ENCODE data around the gene MRPS12. TPM values are rescaled to one million over a fixed set of nuclear protein-coding genes. Genes with fewer than 3 reads are reported as not detected.

Gene MRPS12
- 57.1 and 114 TPM in 2 replicates for total RNA-seq

DNA sequence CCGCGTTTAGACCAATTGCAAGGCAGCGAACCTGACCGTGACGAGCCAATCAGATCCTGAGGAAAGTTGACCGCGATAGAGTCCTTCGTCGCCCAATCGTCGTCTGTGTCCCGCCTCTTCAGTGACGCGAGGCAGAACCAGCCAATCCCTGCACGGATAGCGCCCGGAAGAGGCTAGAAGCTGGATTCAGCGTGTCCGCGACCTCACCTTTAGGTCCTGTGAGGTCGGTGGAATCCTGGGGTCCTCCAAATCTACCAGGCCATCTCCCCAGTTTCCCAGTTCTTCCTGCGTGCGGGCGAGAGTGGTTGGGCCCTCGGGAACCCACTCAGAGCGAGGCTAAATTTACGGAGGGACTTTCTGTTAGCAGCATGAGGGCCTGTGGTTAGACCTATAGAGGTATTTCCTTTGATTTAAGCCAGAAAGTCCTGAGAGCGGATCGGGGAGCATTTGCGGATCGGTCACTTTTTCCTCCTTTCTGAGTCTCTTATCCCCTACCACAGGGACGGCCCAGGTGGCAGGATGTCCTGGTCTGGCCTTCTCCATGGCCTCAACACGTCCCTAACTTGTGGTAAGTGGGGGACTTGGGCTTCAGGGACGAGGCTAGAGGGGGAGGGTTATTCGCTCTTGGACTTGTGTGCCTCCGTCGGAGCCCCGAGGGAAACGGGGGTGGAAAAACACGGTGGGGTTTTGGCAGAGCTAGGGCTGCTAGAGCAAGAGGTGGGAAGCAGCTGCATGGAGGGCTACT, at the start of gene MRPS12:
TSS of gene MRPS12 (plus strand) at position 169 of the 745 bp plus-strand sequence. CDS start at position 520, 351 bp downstream.

DNA sequence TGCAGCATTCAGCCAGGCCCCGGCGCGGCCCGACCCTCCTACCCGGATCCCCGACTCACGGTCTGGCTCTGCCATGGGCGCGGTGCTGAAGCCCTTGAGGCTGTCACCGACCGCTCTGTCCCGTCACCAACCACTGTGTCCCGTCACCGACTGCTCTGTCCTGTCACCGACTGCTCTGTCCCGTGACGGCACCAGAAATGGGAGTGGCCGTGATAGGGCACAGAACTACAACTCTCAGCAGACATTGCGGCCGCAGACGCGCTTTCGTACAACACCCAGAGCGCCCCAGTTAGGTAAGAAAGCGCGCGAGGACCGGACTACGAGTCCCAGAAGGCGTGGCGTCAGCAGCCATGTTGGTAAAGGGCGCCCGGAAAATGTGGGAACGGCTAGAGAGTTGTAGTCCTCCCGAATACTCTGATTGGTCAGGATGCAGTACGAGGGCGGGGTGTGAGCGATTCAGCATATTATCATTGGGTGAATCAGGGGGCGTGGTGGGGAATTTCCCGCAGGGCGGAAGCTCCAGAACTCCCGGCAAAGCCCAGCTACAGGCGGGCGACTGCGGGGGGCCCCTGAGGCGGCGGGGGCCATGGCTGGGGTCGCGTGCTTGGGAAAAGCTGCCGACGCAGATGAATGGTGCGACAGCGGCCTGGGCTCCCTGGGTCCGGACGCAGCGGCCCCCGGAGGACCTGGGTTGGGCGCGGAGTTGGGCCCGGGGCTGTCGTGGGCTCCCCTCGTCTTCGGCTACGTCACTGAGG, 31.1 kb upstream of the MRPS12 start, which contains the start of the genes NFKBIB and SIRT2:
TSS of gene NFKBIB (plus strand) at position 523 of the 755 bp plus-strand sequence. CDS start at position 587, 64 bp downstream.
TSS of gene SIRT2 (minus strand) at position 172 of the 755 bp plus-strand sequence. CDS start at position 75, 97 bp downstream.

GRCh38 chr19:38929929-38930775, 592 bp upstream of the MRPS12 start, which contains the start of gene SARS2:
Gene SARS2, minus strand, starts transcription at chr19:38930763. Its CDS starts 27 bp downstream, at chr19:38930736.

DNA sequence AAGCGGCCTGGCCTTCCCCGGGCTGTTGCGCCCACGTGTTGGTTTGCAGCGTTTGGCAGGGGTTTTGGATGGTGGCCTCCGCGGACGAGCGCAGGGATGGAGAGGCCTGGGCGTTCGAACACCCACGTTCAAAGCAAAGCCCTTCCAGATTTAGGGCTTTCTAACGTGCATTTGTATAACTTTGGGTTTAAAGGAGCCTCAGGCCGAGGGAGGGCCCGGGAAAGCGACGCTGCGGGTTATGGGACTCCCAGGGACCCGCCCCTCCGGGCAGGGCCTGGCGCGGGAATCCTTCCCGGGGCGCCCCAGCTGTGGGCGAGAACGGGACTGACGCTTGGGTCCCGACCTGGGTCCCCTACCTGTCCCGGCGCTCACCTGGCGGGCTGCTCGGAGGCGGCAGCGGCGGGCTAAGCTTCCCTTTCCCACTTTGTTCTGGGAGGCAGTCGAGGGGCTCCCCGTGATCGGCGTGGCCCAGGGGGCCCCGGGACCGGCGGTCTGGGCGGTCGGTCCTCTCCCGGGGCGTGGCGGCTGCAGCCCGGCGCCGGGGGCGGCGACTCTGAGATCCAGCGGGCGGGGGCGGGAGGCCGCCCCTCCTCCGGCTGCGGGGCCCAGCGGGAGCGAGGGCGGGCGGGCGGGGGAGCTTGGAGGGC, 44.6 kb downstream of the MRPS12 start, which contains the start of gene FBXO17:
TSS of gene FBXO17 (minus strand) at position 529 of the 647 bp plus-strand sequence. CDS start 25,423 bp downstream, outside the sequence.

Other genes starting within 250 kb of the MRPS12 start
- gene CAPN12, start 186.5 kb upstream of the MRPS12 start, total RNA-seq = 9.0 and 11.1 TPM in 2 replicates
- gene LGALS7, start 157.4 kb upstream of the MRPS12 start, total RNA-seq = not detected in 2 replicates
- gene LGALS7B, start 141.7 kb upstream of the MRPS12 start, total RNA-seq = 235 and 1,076 TPM in 2 replicates
- not detected in 2 replicates for gene LGALS4, start 118.0 kb upstream of the MRPS12 start, total RNA-seq
- gene ECH1, start 99.2 kb upstream of the MRPS12 start, total RNA-seq = 43.7 and 53.1 TPM in 2 replicates
- gene HNRNPL, start 81.0 kb upstream of the MRPS12 start, total RNA-seq = 176 and 276 TPM in 2 replicates
- gene RINL, start 52.7 kb upstream of the MRPS12 start, total RNA-seq = 7.9 and 12.2 TPM in 2 replicates
- 48.7 and 64.2 TPM in 2 replicates for gene SIRT2, start 31.3 kb upstream of the MRPS12 start, total RNA-seq
- 21.0 and 31.2 TPM in 2 replicates for gene NFKBIB, start 31.0 kb upstream of the MRPS12 start, total RNA-seq
- not detected in 2 replicates for gene CCER2, start 18.8 kb upstream of the MRPS12 start, total RNA-seq
- gene SARS2, start 181 bp upstream of the MRPS12 start, total RNA-seq = 30.1 and 45.1 TPM in 2 replicates
- 19.6 and 24.5 TPM in 2 replicates for gene FBXO17, start 44.8 kb downstream of the MRPS12 start, total RNA-seq
- 11.3 and 16.8 TPM in 2 replicates for gene FBXO27, start 101.6 kb downstream of the MRPS12 start, total RNA-seq
- gene ACP7, start 153.4 kb downstream of the MRPS12 start, total RNA-seq = 3.0 and 3.7 TPM in 2 replicates
- gene PAK4, start 194.8 kb downstream of the MRPS12 start, total RNA-seq = 12.6 and 13.7 TPM in 2 replicates

Data from hair follicular keratinocyte (primary cell).